CD4-positive, alpha-beta memory T cell (primary cell): ENCODE data around the gene TSC2. TPM values are rescaled to one million over a fixed set of nuclear protein-coding genes. Genes with fewer than 3 reads are reported as not detected.
A peak's percentile ranks its signal among the peaks of the same experiment; 100 is the strongest.

Experiments used
- CTCF ChIA-PET: fragments of 350-600 bp; sonication (Branson Sonifier 250); formaldehyde crosslinking; loops from one replicate; lab custom pipeline; 2021; ENCODE audit warnings: inconsistent platforms; ENCODE audit not compliant: partially characterized antibody; lab: Charles Lee
- POLR2A ChIA-PET: fragments of 350-600 bp; sonication (Branson Sonifier 250); formaldehyde crosslinking; loops from one replicate; lab custom pipeline; 2021; ENCODE audit not compliant: partially characterized antibody; lab: Charles Lee
- DNase-seq, 5 donors: peaks; one replicate each; pipeline versions ENCODE4 v3.0.0 to v3.0.0-alpha.2; 2020 to 2022; ENCODE audit warnings: mixed read lengths in 1 of 5
- H3K27ac ChIP-seq: one replicate; pipeline ENCODE4 v1.7.0; 2013; ENCODE audit warnings: low read depth, low read length
- H3K27me3 ChIP-seq: 2 replicates; pipeline ENCODE4 v1.7.0; 2013; ENCODE audit warnings: mild to moderate bottlenecking, low read length, moderate library complexity; ENCODE audit not compliant: insufficient read depth
- H3K36me3 ChIP-seq: 2 replicates; pipeline ENCODE4 v1.7.0; 2013; ENCODE audit warnings: mild to moderate bottlenecking, low read length, moderate library complexity; ENCODE audit not compliant: insufficient read depth
- H3K4me1 ChIP-seq: 2 replicates; pipeline ENCODE4 v1.7.0; 2013; ENCODE audit warnings: mild to moderate bottlenecking, low read length, moderate library complexity; ENCODE audit not compliant: insufficient read depth
- H3K4me3 ChIP-seq, 2 donors: one replicate each; pipeline ENCODE4 v1.7.0; 2013; ENCODE audit warnings: low read length in 2 of 2, mild to moderate bottlenecking in 1 of 2
- H3K9me3 ChIP-seq, 2 donors: one replicate each; pipeline ENCODE4 v1.7.0; 2013; ENCODE audit warnings: low read length in 2 of 2, control low read depth in 1 of 2; ENCODE audit not compliant: control insufficient read depth in 1 of 2
- H3K27ac Mint-ChIP-seq, 7 donors: one replicate each; pipeline ENCODE4 v1.8.0; 2020 to 2021; ENCODE audit warnings: mixed read lengths in 7 of 7, mild to moderate bottlenecking in 6 of 7, inconsistent platforms in 3 of 7, moderate library complexity in 3 of 7
- H3K27me3 Mint-ChIP-seq, 2 donors: one replicate each; pipeline ENCODE4 v1.8.0; 2020 to 2021; ENCODE audit warnings: mixed read lengths in 2 of 2
- H3K36me3 Mint-ChIP-seq, 2 donors: one replicate each; pipeline ENCODE4 v1.8.0; 2020 to 2021; ENCODE audit warnings: mixed read lengths in 2 of 2, inconsistent platforms in 1 of 2, mild to moderate bottlenecking in 1 of 2
- H3K4me1 Mint-ChIP-seq, 4 donors: one replicate each; pipeline ENCODE4 v1.8.0; 2020 to 2021; ENCODE audit warnings: mixed read lengths in 4 of 4, mild to moderate bottlenecking in 1 of 4
- H3K4me3 Mint-ChIP-seq, 8 donors: one replicate each; pipeline ENCODE4 v1.8.0; 2020 to 2021; ENCODE audit warnings: mixed read lengths in 8 of 8, mild to moderate bottlenecking in 7 of 8, moderate library complexity in 6 of 8, inconsistent platforms in 3 of 8
- H3K9me3 Mint-ChIP-seq, 8 donors: one replicate each; pipeline ENCODE4 v1.8.0; 2020 to 2021; ENCODE audit warnings: mixed read lengths in 8 of 8, mild to moderate bottlenecking in 5 of 8, inconsistent platforms in 3 of 8, moderate library complexity in 1 of 8
- intact Hi-C: fragments of 100-400 bp; cut with micrococcal nuclease; formaldehyde crosslinking; loops from one replicate; pipeline ENCODE4 v1.15.1; 2023
- polyA plus RNA-seq, 2 donors: library from polyadenylated mRNA; unstranded; fragments of 300-500 nt; fragmentation: Illumina TruSeq; gene quantifications; one replicate each; pipeline ENCODE4 v1.2.3, GENCODE V29; 2021
- total RNA-seq, 2 experiments: library from RNA; stranded (reverse); gene quantifications; one replicate each; pipeline ENCODE4 v1.2.3, GENCODE V29; 2021

Gene TSC2
- total and polyA plus RNA-seq, 4 experiments from 2014 or later = 20.7 to 177 (median 104) TPM

GRCh38 chr16:2001456-2002355 lies 46.1 kb upstream of the TSC2 start:
- intact Hi-C loops = no loop called here
- no peak overlapping the region for H3K27ac ChIP-seq
- H3K36me3 Mint-ChIP-seq = peaks cover 14 to 20% of the 10 kb centered on the region in 2 donors
- H3K4me1 ChIP-seq = peaks cover 17% of the 10 kb centered on the region
- H3K4me1 Mint-ChIP-seq = peaks cover 5 to 24% (median 9%) of the 10 kb centered on the region in 4 donors
- no peak for DNase-seq
- H3K9me3 ChIP-seq = no peaks in the 10 kb centered on the region
- CTCF ChIA-PET = interaction anchor here (4.9 kb wide), 1 partner anchor 138 kb away, joined by 44 read pairs; no protein-coding TSS in a partner anchor
- POLR2A ChIA-PET = no interaction called here
- H3K27me3 Mint-ChIP-seq = no peaks in the 10 kb centered on the region
- no peaks in the 10 kb centered on the region for H3K27me3 ChIP-seq
- H3K9me3 Mint-ChIP-seq = no peaks in the 10 kb centered on the region
- H3K4me3 ChIP-seq = no peak overlapping the region
- peaks cover 38% of the 10 kb centered on the region for H3K36me3 ChIP-seq
- no peak overlapping the region for H3K27ac Mint-ChIP-seq
- no peak overlapping the region for H3K4me3 Mint-ChIP-seq

- Mint-ChIP-seq H3K36me3 (peaks cover 11 to 17% of the 10 kb centered on the region in 2 donors), H3K27me3 (no peaks in the 10 kb centered on the region), H3K4me3 (no peak overlapping the region), H3K4me1 (peaks cover 7 to 33% (median 16%) of the 10 kb centered on the region in 4 donors), H3K27ac (peak overlapping the region in 1 of 7 donors; percentile 24), H3K9me3 (no peaks in the 10 kb centered on the region)
- H3K36me3 ChIP-seq = peaks cover 34% of the 10 kb centered on the region
- no peak overlapping the region for H3K27ac ChIP-seq
- no peak for DNase-seq
- H3K27me3 ChIP-seq = no peaks in the 10 kb centered on the region
- no peaks in the 10 kb centered on the region for H3K9me3 ChIP-seq
- no peak overlapping the region for H3K4me3 ChIP-seq
- ChIA-PET POLR2A (interaction anchor here (1.4 to 3.8 kb wide), 3 partner anchors 9 to 152 kb away, joined by 3 to 25 read pairs (median 14); partner anchors contain the start of gene TRAF7), CTCF (interaction anchor here (1.0 to 4.9 kb wide), 12 partner anchors 8 to 152 kb away, joined by 3 to 44 read pairs (median 8); partner anchors contain the start of genes GFER, RNF151 and TRAF7)
- intact Hi-C loops = no loop called here
- H3K4me1 ChIP-seq = peaks cover 26% of the 10 kb centered on the region
Observed at GRCh38 chr16:2002406-2003230, 45.2 kb upstream of the TSC2 start.

- POLR2A ChIA-PET = interaction anchor here (0.9 to 3.8 kb wide), 6 partner anchors 10 to 176 kb away, joined by 3 to 25 read pairs (median 5); partner anchors contain the start of genes FAHD1, HAGH, RPS2 and TBL3
- Histone ChIP-seq H3K36me3 (peaks cover 34% of the 10 kb centered on the region), H3K4me1 (peaks cover 33% of the 10 kb centered on the region)
Observed at GRCh38 chr16:2003231-2003826, 44.5 kb upstream of the TSC2 start.

GRCh38 chr16:2003827-2004641 lies 43.8 kb upstream of the TSC2 start:
- intact Hi-C loops = no loop called here
- Mint-ChIP-seq H3K4me3 (peak overlapping the region in 1 of 8 donors; percentile 17), H3K4me1 (peaks cover 18 to 47% (median 27%) of the 10 kb centered on the region in 4 donors), H3K27ac (no peak overlapping the region), H3K36me3 (peaks cover 5 to 14% of the 10 kb centered on the region in 2 donors), H3K9me3 (no peaks in the 10 kb centered on the region), H3K27me3 (no peaks in the 10 kb centered on the region)
- H3K27ac ChIP-seq = no peak overlapping the region
- H3K9me3 ChIP-seq = no peaks in the 10 kb centered on the region
- ChIA-PET CTCF (interaction anchor here (0.6 to 4.9 kb wide), 21 partner anchors 9 to 548 kb away, joined by 3 to 44 read pairs (median 6); partner anchors contain the start of genes GFER, RNF151 and TRAF7), POLR2A (interaction anchor here (0.9 to 3.8 kb wide), 8 partner anchors 10 to 177 kb away, joined by 3 to 25 read pairs (median 4); partner anchors contain the start of genes FAHD1, HAGH, NTHL1 and RPS2)
- DNase-seq = peak; percentile 82 to 87 (median 83)
- H3K4me1 ChIP-seq = peaks cover 40% of the 10 kb centered on the region
- H3K4me3 ChIP-seq = no peak overlapping the region
- H3K36me3 ChIP-seq = peaks cover 34% of the 10 kb centered on the region
- H3K27me3 ChIP-seq = no peaks in the 10 kb centered on the region

More at GRCh38 chr16:2003231-2003826, 44.5 kb upstream of the TSC2 start:
- Mint-ChIP-seq H3K9me3 (no peaks in the 10 kb centered on the region), H3K4me1 (peaks cover 13 to 41% (median 22%) of the 10 kb centered on the region in 4 donors), H3K27me3 (no peaks in the 10 kb centered on the region), H3K27ac (no peak overlapping the region), H3K36me3 (peaks cover 6 to 13% of the 10 kb centered on the region in 2 donors), H3K4me3 (no peak overlapping the region)
- CTCF ChIA-PET = interaction anchor here (0.6 to 4.9 kb wide), 17 partner anchors 9 to 548 kb away, joined by 3 to 44 read pairs (median 7); partner anchors contain the start of genes GFER, RNF151 and TRAF7
- Histone ChIP-seq H3K4me3 (no peak overlapping the region), H3K27me3 (no peaks in the 10 kb centered on the region), H3K9me3 (no peaks in the 10 kb centered on the region), H3K27ac (no peak overlapping the region)
- intact Hi-C loops = no loop called here
- no peak for DNase-seq

- Histone ChIP-seq H3K4me1 (peaks cover 43% of the 10 kb centered on the region), H3K27me3 (no peaks in the 10 kb centered on the region), H3K4me3 (no peak overlapping the region), H3K36me3 (peaks cover 32% of the 10 kb centered on the region), H3K27ac (no peak overlapping the region), H3K9me3 (no peaks in the 10 kb centered on the region)
- Mint-ChIP-seq H3K27me3 (no peaks in the 10 kb centered on the region), H3K27ac (no peak overlapping the region), H3K4me1 (peaks cover 18 to 47% (median 28%) of the 10 kb centered on the region in 4 donors), H3K9me3 (no peaks in the 10 kb centered on the region), H3K36me3 (peaks cover 5 to 14% of the 10 kb centered on the region in 2 donors), H3K4me3 (peak overlapping the region in 1 of 8 donors; percentile 36)
- ChIA-PET CTCF (interaction anchor here (0.6 to 4.9 kb wide), 15 partner anchors 8 to 150 kb away, joined by 3 to 44 read pairs (median 6); partner anchors contain the start of genes GFER and TRAF7), POLR2A (interaction anchor here (0.6 to 3.8 kb wide), 7 partner anchors 11 to 406 kb away, joined by 3 to 25 read pairs (median 5); partner anchors contain the start of genes NTHL1, RPS2, TBL3 and TRAF7)
- intact Hi-C loops = loop anchor here (5.0 kb wide), 1 partner anchor 42 kb away; the partner anchor contains the start of genes NTHL1 and TSC2
- DNase-seq = no peak
Observed at GRCh38 chr16:2004795-2005517, 42.8 kb upstream of the TSC2 start.
